Measurements from ENCODE around the gene SLC25A36.
A peak's percentile ranks its signal among the peaks of the same experiment; 100 is the strongest.
"Not testable (repeated sequence)": the region's sequence is repeated elsewhere in the genome, so short reads cannot be mapped to it uniquely, and the experiment has no call there.

The SLC25A36 gene

DNA sequence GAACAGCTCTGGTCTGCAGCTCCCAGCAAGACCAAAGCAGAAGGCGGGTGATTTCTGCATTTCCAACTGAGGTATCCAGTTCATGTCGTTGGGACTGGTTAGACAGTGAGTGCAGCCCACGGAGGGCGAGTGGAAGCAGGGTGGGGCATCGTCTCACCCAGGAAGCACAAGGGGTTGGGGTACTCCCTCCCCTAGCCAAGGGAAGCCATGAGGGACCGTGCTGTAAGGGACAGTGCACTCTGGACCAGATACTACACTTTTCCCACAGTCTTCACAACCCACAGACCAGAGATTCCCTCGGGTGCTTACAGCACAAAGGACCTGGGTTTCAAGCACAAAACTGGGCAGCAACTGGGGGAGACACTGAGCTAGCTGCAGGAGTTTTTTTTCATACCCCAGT lies 8.5 kb upstream of the SLC25A36 start:
- H3K36me3 ChIP-seq (replicated peaks) = no peaks in the 10 kb centered on the region
- TF ChIP-seq CTCF (IDR thresholded peaks at IDR 0.05; ENCODE audit: low read depth, low read length, missing control alignments) = no peak
- DNase-seq = no peak
- no peak overlapping the region for H3K4me3 ChIP-seq (ENCODE audit: low read depth, low read length)
- in situ Hi-C loops (cut with HindIII; ENCODE audit: low pct_ligation_motif_present, low sequenced_read_pairs) = no loop called here
- H3K27me3 ChIP-seq (replicated peaks) = peaks cover 2% of the 10 kb centered on the region
- H3K27ac ChIP-seq = no peak overlapping the region

DNA sequence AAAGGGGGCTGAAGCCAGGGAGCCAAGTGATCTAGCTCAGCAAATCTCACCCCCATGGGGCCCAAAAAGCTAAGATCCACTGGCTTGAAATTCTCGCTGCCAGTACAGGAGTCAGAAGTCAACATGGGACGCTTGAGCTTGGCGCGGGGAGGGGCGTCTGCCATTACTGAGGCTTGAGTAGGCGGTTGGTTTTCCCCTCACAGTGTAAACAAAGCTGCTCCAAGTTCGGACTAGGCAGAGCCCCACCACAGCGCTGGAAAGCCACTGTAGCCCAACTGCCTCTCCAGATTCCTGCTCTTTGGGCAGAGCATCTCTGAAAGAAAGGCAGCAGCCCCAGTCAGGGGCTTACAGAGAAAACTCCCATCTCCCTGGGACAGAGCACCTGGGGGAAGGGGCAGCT lies 8.1 kb upstream of the SLC25A36 start:
- no peak for DNase-seq
- Histone ChIP-seq H3K27ac (no peak overlapping the region), H3K36me3 (replicated peaks) (no peaks in the 10 kb centered on the region), H3K4me3 (ENCODE audit: low read depth, low read length) (no peak overlapping the region), H3K27me3 (replicated peaks) (peaks cover 2% of the 10 kb centered on the region)
- TF ChIP-seq CTCF (IDR thresholded peaks at IDR 0.05; ENCODE audit: low read depth, low read length, missing control alignments) = no peak
- in situ Hi-C loops (cut with HindIII; ENCODE audit: low pct_ligation_motif_present, low sequenced_read_pairs) = no loop called here

- H3K27me3 ChIP-seq (replicated peaks); DNase-seq; H3K4me3 ChIP-seq (ENCODE audit: low read depth, low read length); in situ Hi-C loops (cut with HindIII; ENCODE audit: low pct_ligation_motif_present, low sequenced_read_pairs); H3K27ac ChIP-seq; H3K36me3 ChIP-seq (replicated peaks): not testable (repeated sequence)
Observed at GRCh38 chr3:140939305-140939704, 2.3 kb upstream of the SLC25A36 start.

DNA sequence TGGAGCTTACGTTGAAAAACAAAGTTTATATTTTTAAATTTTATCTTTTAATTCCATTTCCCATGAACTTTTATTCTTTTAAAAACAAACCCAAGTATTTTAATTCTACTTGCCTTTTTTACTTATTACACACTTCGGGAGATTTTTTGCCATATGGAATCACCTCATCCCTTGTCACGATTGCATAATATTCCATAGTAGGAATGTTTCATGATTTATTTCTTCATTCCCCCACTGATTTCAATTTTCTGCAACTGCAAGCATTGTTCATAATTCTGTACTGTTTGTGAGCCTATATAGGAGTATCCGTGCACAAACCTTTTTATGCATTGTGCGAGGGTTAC lies 574 bp upstream of the SLC25A36 start:
- in situ Hi-C loops (cut with HindIII; ENCODE audit: low pct_ligation_motif_present, low sequenced_read_pairs) = no loop called here
- no peaks in the 10 kb centered on the region for H3K36me3 ChIP-seq (replicated peaks)
- H3K4me3 ChIP-seq (ENCODE audit: low read depth, low read length) = peak overlapping the region; percentile 89
- H3K27me3 ChIP-seq (replicated peaks) = no peaks in the 10 kb centered on the region
- TF ChIP-seq CTCF (IDR thresholded peaks at IDR 0.05; ENCODE audit: low read depth, low read length, missing control alignments) = no peak
- no peak for DNase-seq
- H3K27ac ChIP-seq = peak overlapping the region; percentile 92

DNA sequence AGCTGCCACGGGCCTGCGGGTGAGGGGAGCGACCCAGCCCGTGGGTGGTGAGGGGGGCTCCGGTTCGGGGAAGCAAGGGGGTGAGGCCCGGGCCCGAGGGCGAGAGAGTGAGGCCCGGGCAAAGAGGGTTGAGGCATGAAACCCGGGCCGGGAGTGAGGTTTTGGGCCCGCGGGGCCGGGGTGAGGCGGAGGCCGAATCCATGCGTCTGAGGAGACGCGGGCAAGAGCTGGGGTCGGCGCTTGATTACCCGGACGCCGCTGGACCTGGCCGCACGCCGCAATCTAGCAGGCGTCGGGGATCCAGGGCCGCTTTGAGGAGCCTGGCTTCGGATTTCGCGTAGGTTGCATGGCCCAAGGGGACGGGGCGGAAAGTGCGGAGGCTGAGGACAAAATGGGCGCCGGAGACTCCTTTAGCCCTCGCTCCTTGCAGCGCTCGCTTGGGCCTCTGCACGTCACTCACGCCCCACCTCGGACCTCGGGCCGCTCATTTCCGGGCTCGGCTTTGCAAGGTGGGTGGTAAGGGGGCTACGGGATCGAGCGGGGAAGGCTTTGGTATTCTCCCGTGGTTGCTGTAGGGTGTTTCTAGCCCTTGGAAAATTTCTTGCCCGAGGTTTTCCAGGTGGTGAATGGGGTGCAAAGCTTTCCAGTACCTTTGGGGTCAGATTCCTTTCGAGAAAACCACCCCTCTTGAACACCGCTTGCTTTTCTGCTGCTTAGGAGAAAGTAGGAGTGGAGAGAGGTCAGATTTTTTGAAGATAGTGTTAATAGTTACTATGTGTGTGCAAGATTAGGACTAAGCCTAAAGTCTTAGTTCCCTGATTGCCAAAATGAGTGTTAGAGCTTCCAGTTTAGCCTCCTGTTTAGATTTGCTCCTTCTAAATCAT lies 827 bp downstream of the SLC25A36 start:
- DNase-seq = peak; percentile 45
- in situ Hi-C loops (cut with HindIII; ENCODE audit: low pct_ligation_motif_present, low sequenced_read_pairs) = no loop called here
- Histone ChIP-seq H3K36me3 (replicated peaks) (no peaks in the 10 kb centered on the region), H3K27me3 (replicated peaks) (no peaks in the 10 kb centered on the region), H3K27ac (peak overlapping the region; percentile 92), H3K4me3 (ENCODE audit: low read depth, low read length) (peak overlapping the region; percentile 89)
- TF ChIP-seq CTCF (IDR thresholded peaks at IDR 0.05; ENCODE audit: low read depth, low read length, missing control alignments) = no peak

DNA sequence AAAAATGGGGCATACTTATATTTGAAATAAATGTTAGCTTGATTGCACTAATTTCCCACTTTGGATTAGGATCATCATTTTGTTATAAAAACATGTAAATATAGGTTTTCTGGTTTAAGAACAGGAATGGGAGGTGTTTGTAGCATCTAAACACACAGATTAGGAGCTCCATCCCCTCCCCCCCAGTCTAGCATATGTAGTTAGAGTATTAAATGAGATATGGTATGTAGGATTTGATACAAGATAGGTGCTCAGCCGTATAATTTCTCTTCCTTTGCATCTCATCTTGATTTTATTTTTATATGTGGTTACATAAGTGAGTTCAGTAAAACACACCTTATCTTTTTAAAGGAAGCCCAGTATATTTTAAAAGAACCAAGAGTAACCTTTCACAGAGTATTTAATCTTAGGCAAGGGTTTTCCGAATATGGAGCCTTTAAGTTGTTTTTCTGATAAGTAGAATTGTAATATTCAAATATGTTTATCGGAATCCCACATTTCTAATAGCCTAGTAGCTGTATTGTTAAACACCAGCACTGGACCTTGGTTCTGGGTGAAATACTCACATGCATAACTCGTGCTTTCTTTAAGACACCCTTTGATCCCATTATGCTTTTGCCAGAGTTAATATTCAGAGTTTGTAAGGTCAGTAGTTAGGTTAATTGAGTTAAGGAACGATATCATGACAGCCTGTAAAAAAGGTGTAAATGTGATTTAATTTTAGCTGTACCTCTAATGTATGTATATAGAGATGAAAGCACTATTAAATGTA lies 2.3 kb downstream of the SLC25A36 start:
- Histone ChIP-seq H3K27me3 (replicated peaks) (no peaks in the 10 kb centered on the region), H3K27ac (no peak overlapping the region), H3K4me3 (ENCODE audit: low read depth, low read length) (no peak overlapping the region), H3K36me3 (replicated peaks) (no peaks in the 10 kb centered on the region)
- DNase-seq = no peak
- in situ Hi-C loops (cut with HindIII; ENCODE audit: low pct_ligation_motif_present, low sequenced_read_pairs) = no loop called here
- no peak for TF ChIP-seq CTCF (IDR thresholded peaks at IDR 0.05; ENCODE audit: low read depth, low read length, missing control alignments)

All from brain microvascular endothelial cell (primary cell).